Measurements from ENCODE around the gene SCUBE1.

DNA sequence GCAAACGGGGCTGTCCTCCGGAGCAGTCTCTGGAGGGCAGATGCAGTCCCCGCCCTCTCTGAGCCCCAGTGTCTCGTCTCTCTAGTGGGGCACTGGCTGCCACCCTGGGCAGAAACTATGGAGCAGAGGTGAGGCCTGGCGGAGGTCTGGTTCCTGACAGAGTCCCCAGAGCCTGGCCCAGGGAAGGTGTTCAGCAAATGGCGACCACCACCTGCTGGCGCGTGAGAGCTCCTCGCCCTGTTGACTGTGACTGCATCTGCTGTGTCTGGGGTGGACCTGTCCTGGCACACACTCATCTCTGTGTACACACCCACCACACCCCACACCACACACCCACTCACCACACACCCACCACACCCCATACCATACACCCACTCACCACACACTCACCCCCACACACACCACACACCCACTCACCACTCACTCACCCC lies 137.9 kb downstream of the SCUBE1 start:
- no peak for TF ChIP-seq EZH2 (IDR thresholded peaks at IDR 0.05; ENCODE audit: low read depth, unreplicated experiment)
- TF ChIP-seq, protein P1, sequence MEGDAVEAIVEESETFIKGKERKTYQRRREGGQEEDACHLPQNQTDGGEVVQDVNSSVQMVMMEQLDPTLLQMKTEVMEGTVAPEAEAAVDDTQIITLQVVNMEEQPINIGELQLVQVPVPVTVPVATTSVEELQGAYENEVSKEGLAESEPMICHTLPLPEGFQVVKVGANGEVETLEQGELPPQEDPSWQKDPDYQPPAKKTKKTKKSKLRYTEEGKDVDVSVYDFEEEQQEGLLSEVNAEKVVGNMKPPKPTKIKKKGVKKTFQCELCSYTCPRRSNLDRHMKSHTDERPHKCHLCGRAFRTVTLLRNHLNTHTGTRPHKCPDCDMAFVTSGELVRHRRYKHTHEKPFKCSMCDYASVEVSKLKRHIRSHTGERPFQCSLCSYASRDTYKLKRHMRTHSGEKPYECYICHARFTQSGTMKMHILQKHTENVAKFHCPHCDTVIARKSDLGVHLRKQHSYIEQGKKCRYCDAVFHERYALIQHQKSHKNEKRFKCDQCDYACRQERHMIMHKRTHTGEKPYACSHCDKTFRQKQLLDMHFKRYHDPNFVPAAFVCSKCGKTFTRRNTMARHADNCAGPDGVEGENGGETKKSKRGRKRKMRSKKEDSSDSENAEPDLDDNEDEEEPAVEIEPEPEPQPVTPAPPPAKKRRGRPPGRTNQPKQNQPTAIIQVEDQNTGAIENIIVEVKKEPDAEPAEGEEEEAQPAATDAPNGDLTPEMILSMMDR (conservative IDR thresholded peaks at IDR 0.05; ENCODE audit: low read depth in 2 of 2), result no peak
